ENCODE data around the gene RSRC1. TPM values are rescaled to one million over a fixed set of nuclear protein-coding genes. Genes with fewer than 3 reads are reported as not detected.
"Not testable (repeated sequence)": the region's sequence is repeated elsewhere in the genome, so short reads cannot be mapped to it uniquely, and the experiment has no call there.

The RSRC1 gene
- total RNA-seq, 1 experiment from 2014 or later, result 35.8 TPM

GRCh38 chr3:158120330-158120729 is 10.4 kb downstream of the RSRC1 start:
- H3K27me3 Mint-ChIP-seq (ENCODE audit: insufficient read depth, unreplicated experiment), result no peaks in the 10 kb centered on the region
- no peak for TF ChIP-seq CTCF (IDR thresholded peaks at IDR 0.05; ENCODE audit: unreplicated experiment)
- intact Hi-C loops (cut with micrococcal nuclease), result no loop called here
- H3K36me3 Mint-ChIP-seq (ENCODE audit: insufficient read depth, unreplicated experiment), result peaks cover 29% of the 10 kb centered on the region
- CTCF ChIA-PET, result interaction anchor here (1.3 to 2.5 kb wide), 3 partner anchors 10 to 314 kb away, joined by 3 to 6 read pairs (median 4); partner anchors contain the start of gene RSRC1
- H3K9me3 Mint-ChIP-seq (ENCODE audit: unreplicated experiment), result no peaks in the 10 kb centered on the region
- no peak for DNase-seq (ENCODE audit: unreplicated experiment)
- peaks cover 6% of the 10 kb centered on the region for H3K4me1 Mint-ChIP-seq (ENCODE audit: insufficient read depth, unreplicated experiment)
- BruUV-seq (replicated peaks), result no TSS peak
- no peak overlapping the region for H3K4me3 Mint-ChIP-seq (ENCODE audit: unreplicated experiment)
- H3K27ac Mint-ChIP-seq (ENCODE audit: low read depth, unreplicated experiment), result no peak overlapping the region
- POLR2A ChIA-PET, result interaction anchor here (0.6 to 7.2 kb wide), 2 partner anchors 11 to 301 kb away, joined by 3 to 59 read pairs; partner anchors contain the start of gene RSRC1

GRCh38 chr3:158121295-158121694 is 11.4 kb downstream of the RSRC1 start:
- Mint-ChIP-seq H3K9me3 (ENCODE audit: unreplicated experiment) (no peaks in the 10 kb centered on the region), H3K27ac (ENCODE audit: low read depth, unreplicated experiment) (no peak overlapping the region), H3K4me1 (ENCODE audit: insufficient read depth, unreplicated experiment) (peaks cover 8% of the 10 kb centered on the region), H3K4me3 (ENCODE audit: unreplicated experiment) (no peak overlapping the region), H3K27me3 (ENCODE audit: insufficient read depth, unreplicated experiment) (no peaks in the 10 kb centered on the region), H3K36me3 (ENCODE audit: insufficient read depth, unreplicated experiment) (peaks cover 38% of the 10 kb centered on the region)
- no peak for DNase-seq (ENCODE audit: unreplicated experiment)
- ChIA-PET CTCF (interaction anchor here (2.5 kb wide), 1 partner anchor 11 kb away, joined by 6 read pairs; the partner anchor contains the start of gene RSRC1), POLR2A (interaction anchor here (7.2 kb wide), 1 partner anchor 12 kb away, joined by 59 read pairs; the partner anchor contains the start of gene RSRC1)
- no peak for TF ChIP-seq CTCF (IDR thresholded peaks at IDR 0.05; ENCODE audit: unreplicated experiment)
- no TSS peak for BruUV-seq (replicated peaks)
- intact Hi-C loops (cut with micrococcal nuclease), result no loop called here

- DNase-seq (ENCODE audit: unreplicated experiment); H3K27ac Mint-ChIP-seq (ENCODE audit: low read depth, unreplicated experiment); H3K27me3 Mint-ChIP-seq (ENCODE audit: insufficient read depth, unreplicated experiment); BruUV-seq (replicated peaks); CTCF ChIA-PET; H3K9me3 Mint-ChIP-seq (ENCODE audit: unreplicated experiment); intact Hi-C loops (cut with micrococcal nuclease); H3K4me3 Mint-ChIP-seq (ENCODE audit: unreplicated experiment): not testable (repeated sequence)
- POLR2A ChIA-PET, result interaction anchor here (7.2 kb wide), 1 partner anchor 13 kb away, joined by 59 read pairs; the partner anchor contains the start of gene RSRC1
- H3K4me1 Mint-ChIP-seq (ENCODE audit: insufficient read depth, unreplicated experiment), result peaks cover 12% of the 10 kb centered on the region
- H3K36me3 Mint-ChIP-seq (ENCODE audit: insufficient read depth, unreplicated experiment), result peaks cover 38% of the 10 kb centered on the region
Measured at GRCh38 chr3:158122721-158123120, 12.8 kb downstream of the RSRC1 start.

GRCh38 chr3:158127250-158128219 is 17.6 kb downstream of the RSRC1 start:
- DNase-seq (ENCODE audit: unreplicated experiment), result peak; percentile 78
- Mint-ChIP-seq H3K9me3 (ENCODE audit: unreplicated experiment) (no peaks in the 10 kb centered on the region), H3K36me3 (ENCODE audit: insufficient read depth, unreplicated experiment) (peaks cover 56% of the 10 kb centered on the region), H3K4me3 (ENCODE audit: unreplicated experiment) (no peak overlapping the region), H3K4me1 (ENCODE audit: insufficient read depth, unreplicated experiment) (peaks cover 11% of the 10 kb centered on the region), H3K27me3 (ENCODE audit: insufficient read depth, unreplicated experiment) (no peaks in the 10 kb centered on the region), H3K27ac (ENCODE audit: low read depth, unreplicated experiment) (peak overlapping the region; percentile 15)
- intact Hi-C loops (cut with micrococcal nuclease), result no loop called here
- no TSS peak for BruUV-seq (replicated peaks)
- POLR2A ChIA-PET, result interaction anchor here (1.3 to 1.6 kb wide), 3 partner anchors 14 to 21 kb away, joined by 3 to 5 read pairs (median 4); partner anchors contain the start of gene RSRC1
- TF ChIP-seq CTCF (IDR thresholded peaks at IDR 0.05; ENCODE audit: unreplicated experiment), result no peak
- CTCF ChIA-PET, result interaction anchor here (0.6 to 1.3 kb wide), 8 partner anchors 10 to 497 kb away, joined by 3 to 5 read pairs (median 4); no protein-coding TSS in a partner anchor
